Cardiac muscle cell (in vitro differentiated cells and primary cell): ENCODE measurements around the gene MRPS30. TPM values are rescaled to one million over a fixed set of nuclear protein-coding genes. Genes with fewer than 3 reads are reported as not detected.

Experiments used
- DNase-seq, 2 donors: peaks; one replicate each; pipeline versions ENCODE4 v3.0.0 to v3.0.0-alpha.2; 2010 to 2017; ENCODE audit warnings: low read depth in 1 of 2, low spot score in 1 of 2
- H3K27ac ChIP-seq: fragments of 200-600 bp; sonication (generic); 2 replicates; pipeline ENCODE4 v1.5.1; 2016
- H3K27me3 ChIP-seq: fragments of 200-600 bp; sonication (generic); 2 replicates; pipeline ENCODE4 v1.6.0; 2016; ENCODE audit warnings: control low read depth
- H3K36me3 ChIP-seq: fragments of 200-600 bp; sonication (generic); 2 replicates; pipeline ENCODE4 v1.5.1; 2016; ENCODE audit warnings: control low read depth
- H3K4me1 ChIP-seq: fragments of 200-600 bp; sonication (generic); 2 replicates; pipeline ENCODE4 v1.8.1; 2017; ENCODE audit warnings: low read depth, mild to moderate bottlenecking, mixed run types
- H3K4me3 ChIP-seq: fragments of 200-600 bp; sonication (generic); 2 replicates; pipeline ENCODE4 v1.5.1; 2016; ENCODE audit warnings: mild to moderate bottlenecking
- H3K9me3 ChIP-seq: fragments of 200-600 bp; sonication (generic); 2 replicates; pipeline ENCODE4 v1.5.1; 2017; ENCODE audit warnings: low read depth, mild to moderate bottlenecking, control low read depth
- polyA plus RNA-seq: library from polyadenylated mRNA; unstranded; fragments of >200 nt; fragmentation: Nextera tagmentation; extraction: Ambion mirVana; gene quantifications from 2 replicates; pipeline ENCODE4 v1.2.1, GENCODE V29; 2016
- total RNA-seq: library from RNA; depleted of rRNA; stranded (reverse); fragments of >200 nt; gene quantifications from 2 replicates; pipeline ENCODE4 v1.2.3, GENCODE V29; 2016
- TF ChIP-seq, protein P1 (sequence below): IDR thresholded peaks from 2 replicates; pipeline ENCODE4 v1.5.1; 2012; ENCODE audit warnings: low read depth, mild to moderate bottlenecking, low read length

The MRPS30 gene
- total and polyA plus RNA-seq, 2 experiments from 2014 or later = 50.1 to 142 TPM

DNA sequence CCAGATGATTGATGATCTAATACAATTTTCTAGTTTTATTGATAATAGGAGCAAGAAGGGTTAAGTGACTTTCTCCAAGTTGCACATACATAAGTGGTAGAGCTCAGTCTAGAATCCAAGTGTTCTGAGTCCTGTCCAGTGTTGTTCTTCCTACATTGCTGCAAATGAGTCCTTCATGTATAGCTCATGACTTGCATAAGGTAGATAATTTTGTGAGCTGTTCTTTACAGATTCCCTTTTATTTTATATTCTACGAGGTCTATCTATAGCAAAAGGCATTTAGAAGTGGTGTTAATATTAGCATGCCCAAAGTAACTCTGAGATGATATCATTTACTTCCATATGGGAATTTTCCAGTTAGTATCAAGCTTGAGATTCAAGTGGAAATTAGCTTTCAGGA, 20.0 kb downstream of the MRPS30 start:
- no peak for DNase-seq
- H3K4me1 ChIP-seq = no peaks in the 10 kb centered on the region
- H3K4me3 ChIP-seq = no peak overlapping the region
- TF ChIP-seq, protein P1, sequence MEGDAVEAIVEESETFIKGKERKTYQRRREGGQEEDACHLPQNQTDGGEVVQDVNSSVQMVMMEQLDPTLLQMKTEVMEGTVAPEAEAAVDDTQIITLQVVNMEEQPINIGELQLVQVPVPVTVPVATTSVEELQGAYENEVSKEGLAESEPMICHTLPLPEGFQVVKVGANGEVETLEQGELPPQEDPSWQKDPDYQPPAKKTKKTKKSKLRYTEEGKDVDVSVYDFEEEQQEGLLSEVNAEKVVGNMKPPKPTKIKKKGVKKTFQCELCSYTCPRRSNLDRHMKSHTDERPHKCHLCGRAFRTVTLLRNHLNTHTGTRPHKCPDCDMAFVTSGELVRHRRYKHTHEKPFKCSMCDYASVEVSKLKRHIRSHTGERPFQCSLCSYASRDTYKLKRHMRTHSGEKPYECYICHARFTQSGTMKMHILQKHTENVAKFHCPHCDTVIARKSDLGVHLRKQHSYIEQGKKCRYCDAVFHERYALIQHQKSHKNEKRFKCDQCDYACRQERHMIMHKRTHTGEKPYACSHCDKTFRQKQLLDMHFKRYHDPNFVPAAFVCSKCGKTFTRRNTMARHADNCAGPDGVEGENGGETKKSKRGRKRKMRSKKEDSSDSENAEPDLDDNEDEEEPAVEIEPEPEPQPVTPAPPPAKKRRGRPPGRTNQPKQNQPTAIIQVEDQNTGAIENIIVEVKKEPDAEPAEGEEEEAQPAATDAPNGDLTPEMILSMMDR = no peak
- peaks cover 4% of the 10 kb centered on the region for H3K36me3 ChIP-seq
- H3K9me3 ChIP-seq = no peaks in the 10 kb centered on the region
- no peak overlapping the region for H3K27ac ChIP-seq
- no peaks in the 10 kb centered on the region for H3K27me3 ChIP-seq

DNA sequence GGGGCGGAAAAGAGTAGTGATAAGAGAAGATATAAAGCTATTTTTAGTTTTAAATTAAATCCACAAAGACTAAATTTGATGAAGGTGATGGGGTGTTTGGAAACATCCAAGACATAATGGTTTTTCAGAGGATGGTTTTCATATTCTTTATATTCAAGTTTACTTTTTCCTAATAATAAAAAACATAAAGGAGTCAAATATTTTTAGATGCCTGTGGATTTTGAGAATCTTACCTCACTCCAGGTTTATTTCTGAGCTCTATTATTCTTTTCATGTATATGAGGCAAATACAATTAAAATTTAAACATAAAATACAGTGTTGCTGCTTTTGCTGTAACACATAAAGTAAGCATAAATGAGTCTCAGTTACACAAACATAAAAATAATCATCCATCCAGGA, 22.2 kb downstream of the MRPS30 start:
- TF ChIP-seq, protein P1 = no peak
- peaks cover 4% of the 10 kb centered on the region for H3K36me3 ChIP-seq
- no peak overlapping the region for H3K4me3 ChIP-seq
- H3K4me1 ChIP-seq = no peaks in the 10 kb centered on the region
- no peaks in the 10 kb centered on the region for H3K27me3 ChIP-seq
- no peaks in the 10 kb centered on the region for H3K9me3 ChIP-seq
- DNase-seq = no peak
- H3K27ac ChIP-seq = no peak overlapping the region

DNA sequence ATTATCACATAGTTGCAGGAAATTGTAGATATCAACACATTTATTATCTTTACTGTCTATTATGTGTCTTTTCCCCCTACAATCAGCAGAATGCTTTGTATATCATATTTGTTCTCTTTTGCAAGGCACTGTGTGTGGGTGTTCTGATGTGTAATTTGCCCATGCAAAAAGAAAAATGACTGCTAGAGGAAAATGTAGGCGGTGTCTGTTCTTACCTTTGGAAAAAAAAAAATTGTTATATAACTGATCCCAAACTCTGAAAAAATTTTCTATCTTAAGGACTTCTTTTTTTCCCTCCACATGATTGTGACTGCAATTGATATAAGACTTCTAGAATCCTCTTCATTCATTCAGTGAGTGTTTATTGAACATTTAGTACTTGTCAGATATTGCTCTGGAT, 24.5 kb downstream of the MRPS30 start:
- H3K4me3 ChIP-seq = no peak overlapping the region
- no peak for DNase-seq
- no peaks in the 10 kb centered on the region for H3K36me3 ChIP-seq
- TF ChIP-seq, protein P1 = no peak
- no peaks in the 10 kb centered on the region for H3K9me3 ChIP-seq
- H3K27ac ChIP-seq = no peak overlapping the region
- H3K27me3 ChIP-seq = no peaks in the 10 kb centered on the region
- H3K4me1 ChIP-seq = no peaks in the 10 kb centered on the region

DNA sequence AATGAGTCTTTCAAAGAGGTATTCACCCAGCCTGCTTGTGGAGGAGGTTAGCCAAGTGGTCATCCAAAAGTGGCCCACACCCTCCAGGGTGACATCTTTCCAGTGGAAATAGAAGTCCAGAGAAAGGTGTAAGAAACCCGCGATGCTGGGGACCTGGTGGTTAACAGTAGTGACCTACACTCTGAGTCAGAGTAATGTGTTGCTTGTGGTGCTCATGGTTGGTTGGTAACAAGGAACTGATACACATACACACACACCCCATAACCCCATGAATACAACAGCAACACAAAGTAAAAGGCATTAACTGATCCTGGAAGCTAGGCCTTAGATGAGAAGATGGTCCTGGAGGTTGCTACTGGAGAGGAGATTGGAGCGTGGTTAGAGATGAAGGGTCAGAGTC, 26.9 kb downstream of the MRPS30 start:
- Histone ChIP-seq H3K27ac (no peak overlapping the region), H3K4me1 (no peaks in the 10 kb centered on the region), H3K9me3 (no peaks in the 10 kb centered on the region), H3K27me3 (no peaks in the 10 kb centered on the region), H3K36me3 (no peaks in the 10 kb centered on the region), H3K4me3 (no peak overlapping the region)
- TF ChIP-seq, protein P1 = no peak
- DNase-seq = no peak

DNA sequence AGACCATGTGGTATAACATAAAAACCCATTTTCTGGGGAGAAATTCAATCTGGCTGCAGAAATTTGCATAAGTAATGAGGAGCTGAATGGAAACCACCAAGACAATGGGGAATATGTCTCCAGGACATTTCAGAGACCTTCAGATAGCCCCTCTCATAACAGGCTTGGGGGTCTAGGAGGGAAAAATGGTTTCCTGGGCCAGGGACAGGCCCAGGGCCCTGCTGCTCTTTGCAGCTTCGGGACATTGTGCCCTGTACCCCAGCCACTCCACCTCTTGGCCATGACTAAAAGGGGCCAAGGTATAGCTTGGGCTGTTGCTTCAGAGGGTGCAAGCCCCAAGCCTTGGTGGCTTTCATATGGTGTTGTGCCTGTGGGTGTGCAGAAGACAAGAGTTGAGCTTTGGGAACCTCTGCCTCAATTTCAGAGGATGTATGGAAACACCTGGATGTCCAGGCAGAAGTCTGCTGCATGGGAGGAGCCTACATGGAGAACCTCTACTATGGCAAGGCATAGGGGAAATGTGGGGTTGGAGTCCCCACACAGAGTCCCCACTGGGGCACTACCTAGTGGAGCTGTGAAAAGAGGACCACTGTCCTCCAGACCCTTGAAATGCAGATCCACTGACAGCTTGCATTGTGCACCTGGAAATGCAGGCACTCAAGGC, 30.4 kb downstream of the MRPS30 start:
- Histone ChIP-seq H3K4me3 (no peak overlapping the region), H3K27me3 (no peaks in the 10 kb centered on the region), H3K27ac (no peak overlapping the region), H3K4me1 (no peaks in the 10 kb centered on the region), H3K9me3 (no peaks in the 10 kb centered on the region), H3K36me3 (no peaks in the 10 kb centered on the region)
- TF ChIP-seq, protein P1 = no peak
- no peak for DNase-seq
